Thyroid gland (tissue), 4 donors: ENCODE measurements around the gene SYT9. TPM values are rescaled to one million over a fixed set of nuclear protein-coding genes. Genes with fewer than 3 reads are reported as not detected.
"Not testable (repeated sequence)": the region's sequence is repeated elsewhere in the genome, so short reads cannot be mapped to it uniquely, and the experiment has no call there.

ENCODE experiments used
- DNase-seq, 2 donors: peaks; one replicate each; pipeline ENCODE4 v3.0.0-alpha.2; 2019
- H3K27ac ChIP-seq, 3 donors: fragments of 200-600 bp; sonication (generic); 1 replicate in 2 of 3; 2 replicates in 1 of 3; pipeline ENCODE4 v1.5.1; 2016 to 2019; ENCODE audit warnings: mild to moderate bottlenecking in 1 of 3, moderate library complexity in 1 of 3
- H3K27me3 ChIP-seq: fragments of 200-600 bp; sonication (generic); one replicate; pipeline ENCODE4 v1.5.1; 2019
- H3K36me3 ChIP-seq, 2 donors: fragments of 200-600 bp; sonication (generic); one replicate each; pipeline ENCODE4 v1.5.1; 2016 to 2019
- H3K4me1 ChIP-seq, 2 donors: fragments of 200-600 bp; sonication (generic); one replicate each; pipeline ENCODE4 v1.5.1; 2017 to 2019
- H3K4me3 ChIP-seq, 3 donors: fragments of 200-600 bp; sonication (generic); replicated peaks in 1 of 3; 1 replicate in 2 of 3; 2 replicates in 1 of 3; pipeline ENCODE4 v1.5.1; 2016; ENCODE audit warnings: mild to moderate bottlenecking in 1 of 3
- H3K9me3 ChIP-seq: fragments of 200-600 bp; sonication (generic); one replicate; pipeline ENCODE4 v1.5.1; 2017
- CTCF ChIP-seq, 6 experiments: fragments of 200-600 bp in 3 of 6; fragments of 450-650 bp in 3 of 6; sonication (generic) in 3 of 6; IDR thresholded peaks; one replicate each; pipeline ENCODE4 v1.5.1; 2016 to 2019; ENCODE audit warnings: antibody characterized with exemption in 6 of 6, mild to moderate bottlenecking in 2 of 6, inconsistent platforms in 1 of 6, moderate library complexity in 1 of 6
- POLR2A ChIP-seq, 2 donors: fragments of 450-650 bp; IDR thresholded peaks; one replicate each; pipeline ENCODE4 v1.6.1; 2017; ENCODE audit warnings: antibody characterized with exemption in 2 of 2, mild to moderate bottlenecking in 2 of 2, moderate library complexity in 1 of 2
- WGBS, 2 donors: methylation state at CpG; one replicate each; pipeline ENCODE4 v1.1.5; 2017; 5-methylcytosine and 5-hydroxymethylcytosine counted together
- intact Hi-C: fragments of 100-400 bp; cut with DNase I; formaldehyde crosslinking; loops from one replicate; pipeline ENCODE4 v1.15.1; 2023
- total RNA-seq, 4 donors: library from RNA; depleted of rRNA; stranded (reverse); fragments of >200 nt; gene quantifications; one replicate each; pipeline ENCODE4 v1.2.3, GENCODE V29; 2016

The SYT9 gene
- total RNA-seq, 4 donors from 2014 or later = 1.3 to 7.6 (median 4.2) TPM

- 76 to 79% methylated on average over 7 of the region's 7 CpGs for WGBS, 2 donors
- intact Hi-C loops = no loop called here
- no peak for TF ChIP-seq POLR2A (IDR thresholded peaks at IDR 0.05)
- no peaks in the 10 kb centered on the region for H3K27me3 ChIP-seq
- no peaks in the 10 kb centered on the region for H3K4me1 ChIP-seq
- no peak overlapping the region for H3K27ac ChIP-seq
- no peak overlapping the region for H3K4me3 ChIP-seq
- no peak for DNase-seq
- no peaks in the 10 kb centered on the region for H3K36me3 ChIP-seq
- H3K9me3 ChIP-seq = no peaks in the 10 kb centered on the region
These were observed 70.1 kb downstream of the SYT9 start for GRCh38 chr11:7321473-7322450.

GRCh38 chr11:7332451-7332850, 80.7 kb downstream of the SYT9 start:
- TF ChIP-seq CTCF (IDR thresholded peaks at IDR 0.05) (no peak), POLR2A (IDR thresholded peaks at IDR 0.05) (no peak)
- H3K4me3 ChIP-seq = no peak overlapping the region
- intact Hi-C loops = no loop called here
- H3K9me3 ChIP-seq = no peaks in the 10 kb centered on the region
- H3K36me3 ChIP-seq = no peaks in the 10 kb centered on the region
- H3K27ac ChIP-seq = no peak overlapping the region
- DNase-seq = no peak
- WGBS, 2 donors = 94 to 95% methylated on average over 1 of the region's 1 CpG
- H3K27me3 ChIP-seq = no peaks in the 10 kb centered on the region
- H3K4me1 ChIP-seq = no peaks in the 10 kb centered on the region

GRCh38 chr11:7332962-7333361, 81.3 kb downstream of the SYT9 start:
- DNase-seq = no peak
- Histone ChIP-seq H3K27ac (no peak overlapping the region), H3K27me3 (no peaks in the 10 kb centered on the region), H3K4me1 (no peaks in the 10 kb centered on the region), H3K36me3 (no peaks in the 10 kb centered on the region), H3K4me3 (no peak overlapping the region), H3K9me3 (no peaks in the 10 kb centered on the region)
- 82 to 87% methylated on average over 2 of the region's 2 CpGs for WGBS, 2 donors
- intact Hi-C loops = no loop called here
- TF ChIP-seq POLR2A (IDR thresholded peaks at IDR 0.05) (no peak), CTCF (IDR thresholded peaks at IDR 0.05) (no peak)

GRCh38 chr11:7335442-7335841, 83.7 kb downstream of the SYT9 start:
- H3K9me3 ChIP-seq, DNase-seq, H3K27ac ChIP-seq, H3K4me1 ChIP-seq, H3K27me3 ChIP-seq, H3K36me3 ChIP-seq, H3K4me3 ChIP-seq, intact Hi-C loops: not testable (repeated sequence)
- 45 to 63% methylated on average over 2 of the region's 2 CpGs for WGBS, 2 donors

- no peak overlapping the region for H3K4me3 ChIP-seq
- no peaks in the 10 kb centered on the region for H3K36me3 ChIP-seq
- TF ChIP-seq CTCF (IDR thresholded peaks at IDR 0.05) (no peak), POLR2A (IDR thresholded peaks at IDR 0.05) (no peak)
- H3K9me3 ChIP-seq = no peaks in the 10 kb centered on the region
- no peak overlapping the region for H3K27ac ChIP-seq
- DNase-seq = no peak
- intact Hi-C loops = no loop called here
- no peaks in the 10 kb centered on the region for H3K4me1 ChIP-seq
- no peaks in the 10 kb centered on the region for H3K27me3 ChIP-seq
- WGBS, 2 donors = 87 to 88% methylated on average over 2 of the region's 2 CpGs
These were observed 89.8 kb downstream of the SYT9 start for GRCh38 chr11:7341551-7341950.
